Measurements from ENCODE around the gene TPRA1.

- TF ChIP-seq CTCF (IDR thresholded peaks at IDR 0.05), result no peak
- TF ChIP-seq POLR2A (IDR thresholded peaks at IDR 0.05), result no peak
These were observed 15.7 kb upstream of the TPRA1 start for GRCh38 chr3:127606086-127606805.

Data from testis (tissue), 2 donors.